A549 (cell line): ENCODE results near the gene ENPP3. TPM values are rescaled to one million over a fixed set of nuclear protein-coding genes. Genes with fewer than 3 reads are reported as not detected.

Experiments
- ATAC-seq, 2 experiments: fragments of 200-7000 bp in 1 of 2; fragments of >200 bp in 1 of 2; cut with Nextera tagmentation in 1 of 2; cut with Tn5 transposase in 1 of 2; 3 replicates each; pipeline versions ENCODE4 v1.8.0 to v1.9.1; 2018 to 2020; ENCODE audit warnings: mild to moderate bottlenecking in 1 of 2, moderate library complexity in 1 of 2
- CTCF ChIA-PET: fragments of 300-600 bp; sonication (Branson Sonifier 250); formaldehyde crosslinking; extraction: SDS; loops from one replicate; lab custom pipeline; 2021; ENCODE audit warnings: antibody characterized with exemption, inconsistent platforms; lab: Yijun Ruan, JAX
- POLR2A ChIA-PET: fragments of 350-600 bp; formaldehyde crosslinking; extraction: SDS; loops from one replicate; lab custom pipeline; 2021; ENCODE audit warnings: antibody characterized with exemption, inconsistent platforms; lab: Yijun Ruan, JAX
- DNase-seq, 2 experiments: peaks; one replicate each; pipeline versions ENCODE4 v3.0.0 to v3.0.0-alpha.2; 2011 to 2016; ENCODE audit warnings: low read depth in 1 of 2, low spot score in 1 of 2
- FAIRE-seq: peaks from 2 replicates; lab custom pipeline; 2011; peaks lifted over from hg19 to GRCh38; lab: Jason Lieb, UNC
- H3K27ac ChIP-seq, 2 experiments: fragments of >200 bp; sonication (Bioruptor Twin); formaldehyde crosslinking; 3 replicates each; pipeline ENCODE4 v1.5.1; 2016 to 2017
- H3K4me1 ChIP-seq: fragments of >200 bp; sonication (Bioruptor Twin); formaldehyde crosslinking; 3 replicates; pipeline ENCODE4 v1.6.1; 2016
- H3K4me2 ChIP-seq: fragments of >200 bp; sonication (Bioruptor Twin); formaldehyde crosslinking; 3 replicates; pipeline ENCODE4 v1.6.1; 2016
- H3K4me3 ChIP-seq: fragments of >200 bp; sonication (Bioruptor Twin); formaldehyde crosslinking; 3 replicates; pipeline ENCODE4 v1.5.1; 2016
- H3K9me3 ChIP-seq: fragments of >200 bp; sonication (Bioruptor Twin); formaldehyde crosslinking; 3 replicates; pipeline ENCODE4 v1.6.1; 2016
- ATOH8 ChIP-seq: fragments of 250-450 bp; sonication (Bioruptor Pico); IDR thresholded peaks from 2 replicates; pipeline ENCODE4 v1.5.0; 2020; ENCODE audit warnings: low read depth, mild to moderate bottlenecking, moderate library complexity
- CBX2 ChIP-seq: fragments of 200-600 bp; sonication (generic); IDR thresholded peaks from 2 replicates; pipeline ENCODE4 v1.6.1; 2016; ENCODE audit warnings: low read depth, mild to moderate bottlenecking, borderline replicate concordance
- CEBPB ChIP-seq, 2 experiments: fragments of >200 bp in 1 of 2; sonication (Bioruptor Twin) in 1 of 2; formaldehyde crosslinking in 1 of 2; IDR thresholded peaks; 2 replicates each; pipeline ENCODE4 v1.6.1; 2012 to 2016
- CHD2 ChIP-seq: fragments of 150-350 bp; IDR thresholded peaks from 2 replicates; pipeline ENCODE4 v1.6.1; 2014; ENCODE audit warnings: low read length; ENCODE audit not compliant: partially characterized antibody
- CHD4 ChIP-seq: fragments of 200-600 bp; sonication (generic); IDR thresholded peaks from 2 replicates; pipeline ENCODE4 v1.6.1; 2016; ENCODE audit warnings: antibody characterized with exemption, mild to moderate bottlenecking, borderline replicate concordance
- ELK1 ChIP-seq: fragments of 150-350 bp; IDR thresholded peaks from 2 replicates; pipeline ENCODE4 v1.6.1; 2014; ENCODE audit warnings: low read depth, mild to moderate bottlenecking, low read length
- FOSB ChIP-seq: fragments of 250-450 bp; sonication (Bioruptor Pico); IDR thresholded peaks from 2 replicates; pipeline ENCODE4 v1.5.0; 2020; ENCODE audit warnings: mild to moderate bottlenecking, moderate library complexity
- HOXB13 ChIP-seq: fragments of 250-450 bp; sonication (Bioruptor Pico); IDR thresholded peaks from 2 replicates; pipeline ENCODE4 v1.5.0; 2020; ENCODE audit warnings: low read depth, mild to moderate bottlenecking, moderate library complexity
- KDM1A ChIP-seq: fragments of 200-600 bp; sonication (generic); IDR thresholded peaks from 2 replicates; pipeline ENCODE4 v1.6.1; 2016; ENCODE audit warnings: low read depth, mild to moderate bottlenecking
- NPAS2 ChIP-seq: fragments of 250-450 bp; sonication (Bioruptor Pico); IDR thresholded peaks from 2 replicates; pipeline ENCODE4 v1.8.0; 2022; ENCODE audit warnings: mild to moderate bottlenecking, moderate library complexity, borderline replicate concordance
- POLR2AphosphoS2 ChIP-seq: conservative IDR thresholded peaks from 2 replicates; pipeline ENCODE4 v1.6.1; 2012; ENCODE audit warnings: low read length, improper control_type of control experiment, inconsistent platforms
- RFX5 ChIP-seq: fragments of 450-650 bp; IDR thresholded peaks from 2 replicates; pipeline ENCODE4 v1.7.1; 2014; ENCODE audit warnings: antibody characterized with exemption, mild to moderate bottlenecking, moderate library complexity
- RNF2 ChIP-seq: fragments of 200-600 bp; sonication (generic); IDR thresholded peaks from 2 replicates; pipeline ENCODE4 v1.6.1; 2016; ENCODE audit warnings: low read depth, mild to moderate bottlenecking, antibody characterized with exemption, moderate library complexity, borderline replicate concordance
- SREBF2 ChIP-seq: fragments of 450-650 bp; IDR thresholded peaks from 2 replicates; pipeline ENCODE4 v1.6.1; 2014; ENCODE audit warnings: mild to moderate bottlenecking, moderate library complexity
- ZFP36 ChIP-seq: fragments of 450-650 bp; IDR thresholded peaks from 2 replicates; pipeline ENCODE4 v1.6.1; 2014; ENCODE audit warnings: borderline replicate concordance; ENCODE audit not compliant: partially characterized antibody
- WGBS: methylation state at CpG from one replicate; pipeline ENCODE4 v1.1.6; 2017; ENCODE audit errors: missing lambda C conversion rate; 5-methylcytosine and 5-hydroxymethylcytosine counted together
- polyA plus RNA-seq, 4 experiments: library from polyadenylated mRNA; depleted of rRNA in 3 of 4; stranded (reverse); fragments of >200 nt; fragmentation: RNase III in 1 of 4; extraction: RNeasy Plus Mini Kit Qiagen cat#74134 plus additional on column Dnase treatment in 1 of 4; gene quantifications; 2 replicates in 3 of 4; 3 replicates in 1 of 4; pipeline ENCODE4 v1.2.3, GENCODE V29; 2011 to 2017
- TF ChIP-seq, protein P1 (sequence below): fragments of >200 bp; sonication (Bioruptor Twin); formaldehyde crosslinking; IDR thresholded peaks from 3 replicates; pipeline ENCODE4 v1.5.1; 2016
- TF ChIP-seq, protein P2 (sequence below): IDR thresholded peaks from 2 replicates; pipeline ENCODE4 v1.6.1; 2012

ENPP3 gene
- polyA plus RNA-seq, 2 of the 4 experiments (the other 2 are of a cell fraction), result not detected

DNA sequence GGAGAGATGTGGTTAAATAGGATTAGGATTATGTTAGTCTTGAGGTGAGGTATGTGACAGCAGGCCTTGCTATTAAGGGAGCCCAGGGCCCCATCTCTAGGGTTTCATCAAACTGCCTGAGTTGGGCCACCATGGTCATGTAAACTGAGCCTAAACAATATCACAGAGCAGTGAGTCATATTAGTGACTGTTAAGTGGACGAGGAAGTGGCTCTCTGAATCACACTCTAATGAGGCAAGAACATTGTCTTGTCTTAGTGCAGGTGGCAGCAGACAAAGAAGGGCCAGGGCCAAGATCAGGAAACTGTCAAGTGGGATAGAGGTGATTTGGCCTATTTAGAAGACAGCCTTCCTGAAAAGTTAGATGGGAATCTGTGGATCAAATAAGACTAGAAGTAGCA, 23.1 kb downstream of the ENPP3 start:
- no peak for FAIRE-seq
- H3K9me3 ChIP-seq, result no peaks in the 10 kb centered on the region
- DNase-seq, result peak in 1 of 2 experiments; percentile 16
- TF ChIP-seq, protein P1, sequence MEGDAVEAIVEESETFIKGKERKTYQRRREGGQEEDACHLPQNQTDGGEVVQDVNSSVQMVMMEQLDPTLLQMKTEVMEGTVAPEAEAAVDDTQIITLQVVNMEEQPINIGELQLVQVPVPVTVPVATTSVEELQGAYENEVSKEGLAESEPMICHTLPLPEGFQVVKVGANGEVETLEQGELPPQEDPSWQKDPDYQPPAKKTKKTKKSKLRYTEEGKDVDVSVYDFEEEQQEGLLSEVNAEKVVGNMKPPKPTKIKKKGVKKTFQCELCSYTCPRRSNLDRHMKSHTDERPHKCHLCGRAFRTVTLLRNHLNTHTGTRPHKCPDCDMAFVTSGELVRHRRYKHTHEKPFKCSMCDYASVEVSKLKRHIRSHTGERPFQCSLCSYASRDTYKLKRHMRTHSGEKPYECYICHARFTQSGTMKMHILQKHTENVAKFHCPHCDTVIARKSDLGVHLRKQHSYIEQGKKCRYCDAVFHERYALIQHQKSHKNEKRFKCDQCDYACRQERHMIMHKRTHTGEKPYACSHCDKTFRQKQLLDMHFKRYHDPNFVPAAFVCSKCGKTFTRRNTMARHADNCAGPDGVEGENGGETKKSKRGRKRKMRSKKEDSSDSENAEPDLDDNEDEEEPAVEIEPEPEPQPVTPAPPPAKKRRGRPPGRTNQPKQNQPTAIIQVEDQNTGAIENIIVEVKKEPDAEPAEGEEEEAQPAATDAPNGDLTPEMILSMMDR, result no peak
- TF ChIP-seq FOSB (CRISPR knock-in tag) (no peak), POLR2AphosphoS2 (no peak)
- WGBS, result 8% methylated on average over 1 of the region's 1 CpG
- CTCF ChIA-PET, result no interaction called here
- ATAC-seq, result no peak; a peak in 1 of 6 replicates
- H3K4me1 ChIP-seq, result no peaks in the 10 kb centered on the region
- no peak overlapping the region for H3K4me3 ChIP-seq
- H3K4me2 ChIP-seq, result no peak overlapping the region
- H3K27ac ChIP-seq, result no peak overlapping the region
- POLR2A ChIA-PET, result no interaction called here

- TF ChIP-seq CEBPB (IDR thresholded peaks at IDR 0.05) (no peak), ELK1 (no peak), CHD2 (no peak), RNF2 (no peak), CBX2 (no peak), HOXB13 (CRISPR knock-in tag) (no peak), ZFP36 (no peak), NPAS2 (no peak)
- POLR2A ChIA-PET, result interaction anchor here (0.6 kb wide), 1 partner anchor 724 kb away, joined by 5 read pairs; no protein-coding TSS in a partner anchor
- CTCF ChIA-PET, result interaction anchor here (1.1 kb wide), 1 partner anchor 32 kb away, joined by 3 read pairs; no protein-coding TSS in a partner anchor
- FAIRE-seq, result no peak
- Histone ChIP-seq H3K27ac (no peak overlapping the region), H3K4me2 (no peak overlapping the region), H3K4me3 (no peak overlapping the region), H3K4me1 (no peaks in the 10 kb centered on the region), H3K9me3 (no peaks in the 10 kb centered on the region)
- ATAC-seq, result no peak
- 32% methylated on average over 2 of the region's 2 CpGs for WGBS
- DNase-seq, result no peak
Observed at GRCh38 chr6:131663578-131664165, 26.6 kb downstream of the ENPP3 start.

DNA sequence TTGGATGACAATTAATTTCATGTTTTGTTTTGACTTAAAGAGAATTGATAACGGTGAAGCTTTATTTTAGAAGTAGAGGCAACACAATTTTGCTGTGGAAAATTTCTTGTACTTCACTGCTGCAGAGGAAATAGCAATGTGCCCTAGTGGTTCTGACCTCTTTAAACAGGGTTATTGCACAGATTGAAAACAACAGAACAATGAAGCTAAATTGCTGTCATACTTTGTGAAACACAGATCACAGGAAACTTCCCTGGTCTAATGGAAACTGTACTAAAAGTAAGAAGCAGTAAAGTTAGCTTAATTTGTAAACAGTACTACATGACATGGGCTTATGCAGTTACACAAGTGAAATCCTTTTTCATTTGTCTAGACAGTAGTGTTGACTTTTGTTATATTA, 32.8 kb downstream of the ENPP3 start:
- Histone ChIP-seq H3K4me1 (no peaks in the 10 kb centered on the region), H3K4me3 (no peak overlapping the region), H3K9me3 (no peaks in the 10 kb centered on the region), H3K4me2 (no peak overlapping the region), H3K27ac (no peak overlapping the region)
- 39% methylated on average over 1 of the region's 1 CpG for WGBS
- FAIRE-seq (no peak), DNase-seq (no peak), ATAC-seq (no peak)
- ChIA-PET POLR2A (no interaction called here), CTCF (interaction anchor here (0.9 to 1.4 kb wide), 2 partner anchors 24 to 245 kb away, joined by 3 to 4 read pairs; no protein-coding TSS in a partner anchor)
- TF ChIP-seq CHD4 (no peak), CHD2 (no peak), RFX5 (no peak), ATOH8 (CRISPR knock-in tag) (no peak), KDM1A (no peak), SREBF2 (no peak)
- TF ChIP-seq, protein P2, sequence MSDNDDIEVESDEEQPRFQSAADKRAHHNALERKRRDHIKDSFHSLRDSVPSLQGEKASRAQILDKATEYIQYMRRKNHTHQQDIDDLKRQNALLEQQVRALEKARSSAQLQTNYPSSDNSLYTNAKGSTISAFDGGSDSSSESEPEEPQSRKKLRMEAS, result no peak
